ENCODE results near the gene SIMC1.
"Not testable (repeated sequence)": the region's sequence is repeated elsewhere in the genome, so short reads cannot be mapped to it uniquely, and the experiment has no call there.

DNA sequence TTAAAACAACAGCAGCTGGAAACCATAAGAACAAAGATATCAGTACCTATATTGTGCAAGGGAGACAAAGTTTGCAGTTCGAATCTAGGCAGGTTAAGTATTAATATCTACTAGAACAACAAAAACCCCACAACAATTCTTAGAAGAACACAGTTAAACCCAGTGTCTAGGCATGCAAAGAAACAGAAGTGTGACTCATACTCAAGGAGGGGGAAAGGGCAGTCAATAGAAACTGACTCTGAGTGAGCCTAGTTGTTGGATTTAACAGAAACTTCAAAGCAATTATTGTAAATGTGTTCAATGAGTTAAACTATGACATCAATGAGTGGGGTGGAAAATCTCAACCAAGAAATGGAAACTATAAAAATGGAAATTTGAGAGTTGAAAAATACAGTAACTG lies 28.2 kb downstream of the SIMC1 start:
- TF ChIP-seq, protein P1, sequence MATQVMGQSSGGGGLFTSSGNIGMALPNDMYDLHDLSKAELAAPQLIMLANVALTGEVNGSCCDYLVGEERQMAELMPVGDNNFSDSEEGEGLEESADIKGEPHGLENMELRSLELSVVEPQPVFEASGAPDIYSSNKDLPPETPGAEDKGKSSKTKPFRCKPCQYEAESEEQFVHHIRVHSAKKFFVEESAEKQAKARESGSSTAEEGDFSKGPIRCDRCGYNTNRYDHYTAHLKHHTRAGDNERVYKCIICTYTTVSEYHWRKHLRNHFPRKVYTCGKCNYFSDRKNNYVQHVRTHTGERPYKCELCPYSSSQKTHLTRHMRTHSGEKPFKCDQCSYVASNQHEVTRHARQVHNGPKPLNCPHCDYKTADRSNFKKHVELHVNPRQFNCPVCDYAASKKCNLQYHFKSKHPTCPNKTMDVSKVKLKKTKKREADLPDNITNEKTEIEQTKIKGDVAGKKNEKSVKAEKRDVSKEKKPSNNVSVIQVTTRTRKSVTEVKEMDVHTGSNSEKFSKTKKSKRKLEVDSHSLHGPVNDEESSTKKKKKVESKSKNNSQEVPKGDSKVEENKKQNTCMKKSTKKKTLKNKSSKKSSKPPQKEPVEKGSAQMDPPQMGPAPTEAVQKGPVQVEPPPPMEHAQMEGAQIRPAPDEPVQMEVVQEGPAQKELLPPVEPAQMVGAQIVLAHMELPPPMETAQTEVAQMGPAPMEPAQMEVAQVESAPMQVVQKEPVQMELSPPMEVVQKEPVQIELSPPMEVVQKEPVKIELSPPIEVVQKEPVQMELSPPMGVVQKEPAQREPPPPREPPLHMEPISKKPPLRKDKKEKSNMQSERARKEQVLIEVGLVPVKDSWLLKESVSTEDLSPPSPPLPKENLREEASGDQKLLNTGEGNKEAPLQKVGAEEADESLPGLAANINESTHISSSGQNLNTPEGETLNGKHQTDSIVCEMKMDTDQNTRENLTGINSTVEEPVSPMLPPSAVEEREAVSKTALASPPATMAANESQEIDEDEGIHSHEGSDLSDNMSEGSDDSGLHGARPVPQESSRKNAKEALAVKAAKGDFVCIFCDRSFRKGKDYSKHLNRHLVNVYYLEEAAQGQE (IDR thresholded peaks at IDR 0.05; ENCODE audit: low read depth) = not testable (repeated sequence)
- not testable (repeated sequence) for TF ChIP-seq RAD21 (IDR thresholded peaks at IDR 0.05; ENCODE audit: low read depth); CTCF (IDR thresholded peaks at IDR 0.05 in 2 of 3, conservative IDR thresholded peaks at IDR 0.05 in 1 of 3; ENCODE audit: borderline replicate concordance in 1 of 3, insufficient read depth in 1 of 3, low read depth in 2 of 3, low read length in 2 of 3); POLR2AphosphoS5 (IDR thresholded peaks at IDR 0.05; ENCODE audit: low read depth, low read length); EZH2 (IDR thresholded peaks at IDR 0.05); POLR2A (IDR thresholded peaks at IDR 0.05; ENCODE audit: borderline replicate concordance, extremely low read depth, insufficient read depth, insufficient read length); SP1 (IDR thresholded peaks at IDR 0.05; ENCODE audit: low read depth); MAX (IDR thresholded peaks at IDR 0.05); SIN3A (IDR thresholded peaks at IDR 0.05; ENCODE audit: low read depth); EZH2phosphoT487 (IDR thresholded peaks at IDR 0.05; ENCODE audit: borderline replicate concordance); ZBTB33 (IDR thresholded peaks at IDR 0.05; ENCODE audit: extremely low read depth, insufficient replicate concordance, low read length); EGR1 (IDR thresholded peaks at IDR 0.05; ENCODE audit: low read depth)
- TF ChIP-seq, protein P2, sequence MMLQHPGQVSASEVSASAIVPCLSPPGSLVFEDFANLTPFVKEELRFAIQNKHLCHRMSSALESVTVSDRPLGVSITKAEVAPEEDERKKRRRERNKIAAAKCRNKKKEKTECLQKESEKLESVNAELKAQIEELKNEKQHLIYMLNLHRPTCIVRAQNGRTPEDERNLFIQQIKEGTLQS (IDR thresholded peaks at IDR 0.05) = not testable (repeated sequence)
